GM21825 (cell line): Measurements from ENCODE around the gene CTDP1.

Experiments
- ATAC-seq: cut with Tn5 transposase; IDR thresholded peaks from one replicate; pipeline ENCODE4 v1.9.1; 2021; ENCODE audit warnings: mild to moderate bottlenecking, moderate library complexity; ENCODE audit not compliant: unreplicated experiment

The CTDP1 gene

GRCh38 chr18:79695856-79696850, 16.6 kb downstream of the CTDP1 start:
- no peak for ATAC-seq

DNA sequence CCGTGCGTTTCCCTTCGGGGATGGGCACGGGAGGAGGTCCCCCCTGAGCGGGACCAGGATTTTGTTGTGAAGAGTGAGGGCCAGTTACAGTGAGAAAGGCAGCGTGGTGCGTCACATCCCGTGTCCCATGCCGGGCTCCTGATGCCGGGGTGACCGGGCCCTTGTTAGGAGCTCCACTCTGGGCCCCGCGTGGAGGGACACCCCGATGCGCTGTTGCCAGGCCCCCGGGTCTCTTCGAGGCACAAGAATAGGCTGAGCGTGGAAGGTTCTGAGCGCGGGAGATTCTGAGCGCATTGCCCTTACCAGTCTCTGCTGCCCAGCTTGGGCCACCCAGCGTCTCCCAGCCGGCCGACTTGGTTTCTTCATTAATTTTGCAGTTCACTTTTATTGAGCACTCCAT, 17.6 kb downstream of the CTDP1 start:
- no peak for ATAC-seq

GRCh38 chr18:79697976-79698375, 18.4 kb downstream of the CTDP1 start:
- no peak for ATAC-seq

- ATAC-seq = no peak
Measured at GRCh38 chr18:79698668-79699335, 19.2 kb downstream of the CTDP1 start.

GRCh38 chr18:79699653-79700052, 20.1 kb downstream of the CTDP1 start:
- no peak for ATAC-seq

GRCh38 chr18:79702906-79703305, 23.3 kb downstream of the CTDP1 start:
- no peak for ATAC-seq

- ATAC-seq = no peak
Measured at GRCh38 chr18:79704631-79705030, 25.0 kb downstream of the CTDP1 start.

DNA sequence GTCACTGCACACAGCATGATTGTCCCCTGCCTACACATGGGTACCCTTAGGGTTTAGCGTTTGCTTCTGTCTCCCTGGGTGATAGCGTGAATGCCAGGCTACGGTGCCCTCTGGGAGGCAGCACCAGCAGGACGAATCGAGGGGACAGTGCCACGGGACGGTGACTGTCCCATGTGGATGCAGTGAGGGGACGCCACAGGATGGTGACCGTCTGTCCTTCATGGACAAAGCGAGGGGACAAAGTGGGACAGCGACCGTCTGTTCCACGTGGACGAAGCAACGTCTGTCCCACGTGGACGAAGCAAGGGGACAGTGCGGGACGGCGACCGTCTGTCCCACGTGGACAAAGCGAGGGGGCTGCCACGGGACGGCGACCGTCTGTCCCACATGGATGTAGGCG, 25.7 kb downstream of the CTDP1 start:
- no peak for ATAC-seq

DNA sequence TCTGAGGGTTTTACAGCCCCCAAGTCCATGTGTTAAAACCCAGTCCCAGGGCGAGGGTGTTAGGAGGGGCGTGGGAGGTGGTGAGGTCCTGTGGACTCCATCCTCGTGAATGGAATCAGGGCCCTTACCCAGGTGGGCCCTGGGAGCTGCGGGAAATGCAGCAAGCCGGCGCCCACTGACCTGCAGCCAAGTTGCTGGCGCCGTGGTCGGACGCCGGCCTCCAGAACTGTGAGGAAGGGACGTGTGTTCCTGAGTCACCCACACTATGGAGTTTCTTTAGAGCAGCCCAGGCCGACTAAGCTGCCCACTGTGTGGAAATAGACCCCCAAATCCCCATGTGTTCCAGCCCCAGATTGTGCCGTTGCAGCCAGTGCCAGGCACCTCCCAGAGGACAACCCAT, 26.4 kb downstream of the CTDP1 start:
- ATAC-seq = no peak

DNA sequence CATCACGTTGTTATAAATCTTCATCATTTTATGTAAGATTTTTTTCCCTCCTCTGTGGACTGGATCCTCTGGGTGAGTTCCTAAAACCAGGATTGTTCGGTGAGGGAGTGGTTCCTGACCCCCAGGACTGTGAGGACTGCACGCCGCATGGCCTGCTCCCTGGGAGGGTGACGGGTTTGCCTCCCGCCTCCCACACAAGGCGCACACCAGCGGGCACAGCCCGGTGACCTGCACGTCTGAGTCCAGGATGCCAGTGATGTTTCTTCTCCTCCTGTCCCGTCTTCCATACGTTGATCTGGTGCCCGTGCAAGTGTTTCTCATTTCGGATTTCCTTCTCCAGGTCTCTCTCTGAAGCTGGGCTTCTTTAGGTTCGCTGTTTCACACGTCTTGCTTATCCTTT, 27.1 kb downstream of the CTDP1 start:
- ATAC-seq = no peak

GRCh38 chr18:79707239-79707638, 27.6 kb downstream of the CTDP1 start:
- no peak for ATAC-seq

DNA sequence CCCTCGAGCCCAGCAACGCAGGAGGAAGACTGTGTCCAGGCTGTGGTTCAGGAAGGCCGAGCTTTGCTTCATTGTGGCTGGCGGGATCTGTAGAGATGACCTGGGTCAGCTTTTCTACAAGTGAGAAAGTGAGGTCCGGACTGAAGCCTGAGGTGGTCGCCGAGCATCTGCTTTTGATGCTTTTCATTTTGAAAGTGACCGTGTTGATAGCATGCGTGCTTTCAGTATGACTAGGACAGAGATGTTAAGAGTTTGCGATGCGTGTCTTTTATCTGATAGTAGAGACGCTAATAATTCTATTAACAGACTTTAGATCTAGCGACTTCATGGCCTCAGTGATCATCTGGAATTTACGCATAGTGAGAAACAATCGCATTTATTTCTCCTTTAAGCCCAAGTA, 28.1 kb downstream of the CTDP1 start:
- ATAC-seq = no peak

DNA sequence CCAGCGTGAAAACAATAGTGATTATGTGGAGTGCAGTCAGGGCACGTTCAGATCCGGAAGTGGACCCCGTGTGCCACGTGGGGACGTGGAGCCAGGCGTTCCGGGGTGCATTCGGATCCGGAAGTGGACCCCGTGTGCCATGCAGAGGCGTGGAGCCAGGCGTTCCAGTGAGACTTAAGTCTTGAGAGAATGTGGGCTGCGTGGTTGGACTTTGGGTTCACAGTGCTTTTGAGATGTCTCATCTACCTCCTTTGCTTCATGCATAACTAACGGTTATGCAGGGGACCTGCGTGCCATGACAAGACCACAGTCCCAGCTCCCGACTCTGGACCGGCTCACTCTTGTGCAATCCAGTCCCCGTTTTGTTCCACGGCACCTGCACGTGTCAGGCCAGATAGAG, 28.8 kb downstream of the CTDP1 start:
- ATAC-seq = no peak

DNA sequence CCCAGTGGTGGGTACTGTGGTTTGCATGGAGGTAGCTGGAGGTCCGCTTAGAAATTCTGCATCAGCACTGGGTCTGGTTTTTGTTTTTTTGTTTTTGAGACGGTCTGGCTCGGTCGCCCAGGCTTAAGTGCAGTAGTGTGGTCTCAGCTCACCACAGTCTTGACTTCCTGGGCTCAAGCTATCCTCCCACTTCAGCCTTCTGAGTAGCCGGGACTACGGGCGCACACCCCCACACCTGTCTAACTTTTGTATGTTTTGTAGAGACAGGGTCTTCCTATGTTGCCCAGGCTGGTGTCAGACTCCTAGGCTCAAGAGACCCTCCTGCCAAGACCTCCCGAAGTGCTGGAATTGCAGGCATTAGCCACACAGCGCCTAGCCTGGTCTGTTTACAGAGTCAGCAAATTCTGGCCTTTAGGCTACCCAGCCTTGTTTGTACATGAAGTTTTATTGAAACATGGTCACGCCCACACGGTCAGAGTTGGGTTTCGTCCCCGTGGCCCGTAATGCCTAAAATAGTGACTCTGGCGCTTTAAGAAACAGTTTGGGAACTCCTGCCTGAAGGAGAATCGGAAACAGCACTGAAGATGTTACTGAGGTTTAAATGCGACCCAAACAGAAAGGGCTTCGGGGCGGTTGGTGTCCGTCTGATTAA, 32.7 kb downstream of the CTDP1 start:
- ATAC-seq = no peak

DNA sequence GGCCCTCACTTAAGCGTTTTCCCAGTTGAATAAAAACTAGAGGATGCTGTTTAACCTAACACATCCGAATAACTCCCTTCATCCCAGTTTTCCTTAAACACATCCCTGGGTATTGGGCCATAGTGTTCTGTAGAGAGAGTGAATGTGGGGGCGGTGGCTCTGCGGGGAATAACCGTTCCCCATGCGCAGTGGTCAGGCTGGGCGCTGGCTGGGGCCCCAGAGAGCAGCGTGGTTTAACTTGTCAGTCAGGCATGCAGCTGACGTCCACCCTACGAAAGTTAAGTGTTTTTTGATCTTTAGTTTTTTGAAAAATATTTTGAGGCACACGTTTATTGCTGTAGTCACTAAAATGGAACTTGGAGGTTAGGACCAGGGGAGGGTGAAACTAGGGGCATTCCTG, 33.7 kb downstream of the CTDP1 start:
- no peak for ATAC-seq

- ATAC-seq = no peak
Measured at GRCh38 chr18:79714531-79715240, 35.1 kb downstream of the CTDP1 start.

GRCh38 chr18:79715280-79715679, 35.7 kb downstream of the CTDP1 start:
- no peak for ATAC-seq

DNA sequence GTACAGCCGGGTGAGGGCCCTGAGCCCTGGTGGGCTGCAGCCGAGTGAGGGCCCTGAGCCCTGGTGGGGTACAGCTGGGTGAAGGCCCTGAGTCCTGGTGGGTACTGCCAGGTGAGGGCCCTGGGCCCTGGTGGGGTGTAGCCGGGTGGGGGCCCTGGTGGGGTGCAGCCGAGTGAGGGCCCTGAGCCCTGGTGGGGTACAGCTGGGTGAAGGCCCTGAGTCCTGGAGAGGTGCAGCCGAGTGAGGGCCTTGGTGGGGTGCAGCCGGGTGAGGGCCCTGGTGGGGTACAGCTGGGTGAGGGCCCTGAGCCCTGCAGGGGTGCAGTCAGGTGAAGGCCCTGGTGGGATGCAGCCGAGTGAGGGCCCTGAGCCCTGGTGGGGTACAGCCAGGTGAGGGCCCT, 37.5 kb downstream of the CTDP1 start:
- ATAC-seq = no peak

GRCh38 chr18:79717555-79718074, 38.0 kb downstream of the CTDP1 start:
- ATAC-seq = no peak

- no peak for ATAC-seq
Measured at GRCh38 chr18:79718126-79718525, 38.5 kb downstream of the CTDP1 start.
